Stomach (tissue), 9 donors: ENCODE measurements around the gene LARGE1. TPM values are rescaled to one million over a fixed set of nuclear protein-coding genes. Genes with fewer than 3 reads are reported as not detected.

Experiments
- DNase-seq, 2 donors: peaks; one replicate each; pipeline versions ENCODE4 v3.0.0 to v3.0.0-alpha.2; 2013 to 2019
- H3K27ac ChIP-seq, 5 donors: fragments of 200-600 bp in 4 of 5; sonication (generic) in 4 of 5; one replicate each; pipeline ENCODE4 v1.5.1; 2013 to 2019; ENCODE audit warnings: mild to moderate bottlenecking in 1 of 5, moderate library complexity in 1 of 5
- H3K27me3 ChIP-seq, 3 donors: fragments of 200-600 bp; sonication (generic); one replicate each; pipeline ENCODE4 v1.5.1; 2017 to 2019; ENCODE audit warnings: mixed run types in 1 of 3
- H3K36me3 ChIP-seq, 4 donors: fragments of 200-600 bp; sonication (generic); 1 replicate in 3 of 4; 2 replicates in 1 of 4; pipeline ENCODE4 v1.5.1; 2016 to 2019
- H3K4me1 ChIP-seq, 4 donors: fragments of 200-600 bp; sonication (generic); one replicate each; pipeline ENCODE4 v1.5.1; 2016 to 2019
- H3K4me3 ChIP-seq, 4 donors: fragments of 200-600 bp; sonication (generic) in 3 of 4; one replicate each; pipeline ENCODE4 v1.5.1; 2016 to 2019; ENCODE audit warnings: mild to moderate bottlenecking in 1 of 4
- H3K9me3 ChIP-seq, 4 donors: fragments of 200-600 bp; sonication (generic); one replicate each; pipeline ENCODE4 v1.5.1; 2016 to 2019
- CTCF ChIP-seq, 7 experiments: fragments of 450-650 bp in 4 of 7; fragments of 200-600 bp in 3 of 7; sonication (generic) in 3 of 7; IDR thresholded peaks; one replicate each; pipeline ENCODE4 v1.5.1; 2016 to 2019; ENCODE audit warnings: antibody characterized with exemption in 7 of 7, control low read depth in 2 of 7, mild to moderate bottlenecking in 1 of 7
- EP300 ChIP-seq: sonication (generic); formaldehyde crosslinking; IDR thresholded peaks from one replicate; pipeline ENCODE4 v1.6.1; 2017; ENCODE audit warnings: antibody characterized with exemption
- POLR2A ChIP-seq, 4 donors: fragments of 450-650 bp; IDR thresholded peaks; one replicate each; pipeline ENCODE4 v1.6.1; 2016; ENCODE audit warnings: antibody characterized with exemption in 4 of 4, control low read depth in 2 of 4, mild to moderate bottlenecking in 1 of 4, moderate library complexity in 1 of 4
- POLR2AphosphoS5 ChIP-seq, 3 donors: sonication (generic); formaldehyde crosslinking; IDR thresholded peaks; one replicate each; pipeline ENCODE4 v1.6.1; 2016; ENCODE audit warnings: antibody characterized with exemption in 3 of 3
- WGBS, 5 donors: extraction: QIAGEN DNeasy Blood & Tissue Kit in 3 of 5; methylation state at CpG; one replicate each; pipeline versions ENCODE4 v1.1.5 to v1.1.7; 2013 to 2018; 5-methylcytosine and 5-hydroxymethylcytosine counted together
- intact Hi-C: fragments of 100-400 bp; cut with DNase I; formaldehyde crosslinking; loops from one replicate; pipeline ENCODE4 v1.15.1; 2023; ENCODE audit warnings: low total_unique reads
- polyA plus RNA-seq, 3 donors: library from polyadenylated mRNA; stranded (reverse); fragments of 200-250 nt; gene quantifications; one replicate each; pipeline ENCODE4 v1.2.3, GENCODE V29; 2013
- total RNA-seq, 5 donors: library from RNA; depleted of rRNA; stranded (reverse); fragments of >200 nt; gene quantifications; one replicate each; pipeline versions ENCODE4 v1.1.0 to v1.2.3, GENCODE V29; 2014 to 2016
- donor health status: healthy with polysubstance abuse.
- donor health status: Bipolar disorder and iron deficiency.
- donor health status: healthy.

LARGE1 gene
- total and polyA plus RNA-seq, 8 donors: 3.5 to 110 (median 51.6) TPM

GRCh38 chr22:33772745-33773144 is 147.5 kb downstream of the LARGE1 start:
- Histone ChIP-seq H3K36me3 (no peaks in the 10 kb centered on the region), H3K4me3 (no peak overlapping the region), H3K27ac (no peak overlapping the region), H3K9me3 (no peaks in the 10 kb centered on the region), H3K27me3 (no peaks in the 10 kb centered on the region), H3K4me1 (peaks cover 0 to 29% (median 7%) of the 10 kb centered on the region in 4 donors)
- 87 to 93% (median 89%) methylated on average over 6 of the region's 6 CpGs for WGBS, 5 donors
- no peak for DNase-seq
- intact Hi-C loops: no loop called here
- TF ChIP-seq POLR2AphosphoS5 (IDR thresholded peaks at IDR 0.05): no peak

GRCh38 chr22:33771136-33771535 is 149.1 kb downstream of the LARGE1 start:
- H3K4me1 ChIP-seq: peaks cover 0 to 16% (median 0%) of the 10 kb centered on the region in 4 donors
- intact Hi-C loops: no loop called here
- H3K4me3 ChIP-seq: no peak overlapping the region
- no peak for TF ChIP-seq POLR2AphosphoS5 (IDR thresholded peaks at IDR 0.05)
- no peak for TF ChIP-seq CTCF (IDR thresholded peaks at IDR 0.05)
- no peak for TF ChIP-seq POLR2A (IDR thresholded peaks at IDR 0.05)
- no peaks in the 10 kb centered on the region for H3K27me3 ChIP-seq
- H3K27ac ChIP-seq: no peak overlapping the region
- no peaks in the 10 kb centered on the region for H3K9me3 ChIP-seq
- DNase-seq: no peak
- WGBS, 5 donors: 81 to 91% (median 90%) methylated on average over 4 of the region's 4 CpGs
- no peaks in the 10 kb centered on the region for H3K36me3 ChIP-seq

GRCh38 chr22:33770723-33771122 is 149.6 kb downstream of the LARGE1 start:
- no peak for DNase-seq
- Histone ChIP-seq H3K36me3 (no peaks in the 10 kb centered on the region), H3K4me1 (peaks cover 0 to 13% (median 0%) of the 10 kb centered on the region in 4 donors), H3K9me3 (no peaks in the 10 kb centered on the region), H3K27me3 (no peaks in the 10 kb centered on the region), H3K27ac (no peak overlapping the region), H3K4me3 (no peak overlapping the region)
- intact Hi-C loops: no loop called here
- no peak for TF ChIP-seq POLR2AphosphoS5 (IDR thresholded peaks at IDR 0.05)
- WGBS, 5 donors: 88 to 95% (median 93%) methylated on average over 3 of the region's 3 CpGs

GRCh38 chr22:33766091-33766490 is 154.2 kb downstream of the LARGE1 start:
- no peaks in the 10 kb centered on the region for H3K9me3 ChIP-seq
- TF ChIP-seq POLR2A (IDR thresholded peaks at IDR 0.05): no peak
- no peak for TF ChIP-seq POLR2AphosphoS5 (IDR thresholded peaks at IDR 0.05)
- no peak for TF ChIP-seq EP300
- TF ChIP-seq CTCF (IDR thresholded peaks at IDR 0.05): no peak
- peaks cover 0 to 8% (median 0%) of the 10 kb centered on the region in 4 donors for H3K4me1 ChIP-seq
- no peaks in the 10 kb centered on the region for H3K27me3 ChIP-seq
- no peak overlapping the region for H3K4me3 ChIP-seq
- no peak overlapping the region for H3K27ac ChIP-seq
- no peaks in the 10 kb centered on the region for H3K36me3 ChIP-seq
- 88 to 94% (median 90%) methylated on average over 7 of the region's 7 CpGs for WGBS, 5 donors
- intact Hi-C loops: no loop called here
- no peak for DNase-seq

GRCh38 chr22:33758961-33759360 is 161.3 kb downstream of the LARGE1 start:
- TF ChIP-seq EP300 (no peak), CTCF (IDR thresholded peaks at IDR 0.05) (no peak), POLR2A (IDR thresholded peaks at IDR 0.05) (no peak), POLR2AphosphoS5 (IDR thresholded peaks at IDR 0.05) (no peak)
- Histone ChIP-seq H3K36me3 (no peaks in the 10 kb centered on the region), H3K4me3 (no peak overlapping the region), H3K9me3 (no peaks in the 10 kb centered on the region), H3K27ac (no peak overlapping the region), H3K27me3 (no peaks in the 10 kb centered on the region), H3K4me1 (peaks cover 0 to 30% (median 3%) of the 10 kb centered on the region in 4 donors)
- intact Hi-C loops: loop anchor here (10.0 kb wide), 1 partner anchor 346 kb away; no protein-coding TSS in a partner anchor
- no peak for DNase-seq
